H7 (cell line): ENCODE data around the gene IFNGR1. TPM values are rescaled to one million over a fixed set of nuclear protein-coding genes. Genes with fewer than 3 reads are reported as not detected.

Source experiments
- DNase-seq: peaks from one replicate; pipeline ENCODE4 v3.0.0; 2012
- H3K27me3 ChIP-seq: 2 replicates; pipeline ENCODE4 v1.6.0; 2011; ENCODE audit warnings: mild to moderate bottlenecking, low read length; ENCODE audit not compliant: control insufficient read depth, insufficient read depth
- H3K36me3 ChIP-seq: replicated peaks from 2 replicates; pipeline ENCODE4 v1.5.1; 2011; ENCODE audit warnings: low read length; ENCODE audit not compliant: control insufficient read depth, insufficient read depth
- H3K4me3 ChIP-seq: 2 replicates; pipeline ENCODE4 v1.5.1; 2011; ENCODE audit warnings: low read depth, mild to moderate bottlenecking, control low read depth, low read length, moderate library complexity; ENCODE audit not compliant: insufficient read depth
- total RNA-seq: library from RNA; depleted of rRNA; stranded (reverse); fragments of >200 nt; shearing (Covaris generic); gene quantifications from 2 replicates; pipeline ENCODE4 v1.2.3, GENCODE V29; 2014

Gene IFNGR1
- total RNA-seq, 1 experiment from 2014 or later: 21.8 TPM

GRCh38 chr6:137247724-137248123 lies 28.5 kb upstream of the IFNGR1 start:
- no peak overlapping the region for H3K4me3 ChIP-seq
- no peaks in the 10 kb centered on the region for H3K36me3 ChIP-seq
- H3K27me3 ChIP-seq: no peaks in the 10 kb centered on the region
- DNase-seq: no peak

DNA sequence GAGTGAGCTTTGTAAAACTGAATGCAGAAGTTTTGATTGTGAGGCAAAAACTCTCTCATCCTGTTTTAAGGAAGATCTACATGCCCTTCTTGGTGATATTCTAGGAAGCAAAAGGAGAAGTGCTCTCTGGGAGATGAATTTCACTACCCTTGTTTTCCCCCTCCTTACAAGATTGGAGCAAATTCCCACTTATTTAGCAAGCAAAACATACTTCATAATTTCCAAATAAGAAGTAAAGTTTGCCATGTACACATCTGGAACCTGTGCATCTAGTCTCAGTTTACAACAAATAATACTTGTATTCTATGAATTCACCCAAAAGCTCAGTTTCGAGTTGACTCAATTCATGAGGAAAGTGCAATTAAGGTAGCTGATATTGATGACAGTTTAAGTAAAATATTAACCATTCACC lies 27.6 kb upstream of the IFNGR1 start:
- Histone ChIP-seq H3K4me3 (no peak overlapping the region), H3K36me3 (no peaks in the 10 kb centered on the region), H3K27me3 (no peaks in the 10 kb centered on the region)
- DNase-seq: no peak

DNA sequence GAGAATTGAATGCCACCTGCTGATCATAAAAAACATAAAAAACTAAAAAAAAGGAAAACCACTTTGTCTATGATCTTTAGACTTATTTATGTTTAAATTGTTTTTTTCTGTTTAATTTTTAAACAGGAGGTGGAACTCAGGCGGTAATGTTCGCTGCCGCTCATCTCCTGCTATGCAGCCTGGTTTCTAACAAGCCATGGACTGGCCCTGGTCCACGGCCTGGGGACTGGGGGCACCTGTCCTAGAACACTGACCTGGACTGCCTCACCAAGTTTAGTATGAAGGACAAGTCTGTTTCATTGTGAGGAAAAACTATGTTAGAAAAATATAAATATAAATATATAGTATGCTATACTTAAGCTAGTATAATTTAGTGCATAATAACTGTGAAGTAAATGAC lies 27.0 kb upstream of the IFNGR1 start:
- Histone ChIP-seq H3K27me3 (no peaks in the 10 kb centered on the region), H3K4me3 (no peak overlapping the region), H3K36me3 (no peaks in the 10 kb centered on the region)
- no peak for DNase-seq

DNA sequence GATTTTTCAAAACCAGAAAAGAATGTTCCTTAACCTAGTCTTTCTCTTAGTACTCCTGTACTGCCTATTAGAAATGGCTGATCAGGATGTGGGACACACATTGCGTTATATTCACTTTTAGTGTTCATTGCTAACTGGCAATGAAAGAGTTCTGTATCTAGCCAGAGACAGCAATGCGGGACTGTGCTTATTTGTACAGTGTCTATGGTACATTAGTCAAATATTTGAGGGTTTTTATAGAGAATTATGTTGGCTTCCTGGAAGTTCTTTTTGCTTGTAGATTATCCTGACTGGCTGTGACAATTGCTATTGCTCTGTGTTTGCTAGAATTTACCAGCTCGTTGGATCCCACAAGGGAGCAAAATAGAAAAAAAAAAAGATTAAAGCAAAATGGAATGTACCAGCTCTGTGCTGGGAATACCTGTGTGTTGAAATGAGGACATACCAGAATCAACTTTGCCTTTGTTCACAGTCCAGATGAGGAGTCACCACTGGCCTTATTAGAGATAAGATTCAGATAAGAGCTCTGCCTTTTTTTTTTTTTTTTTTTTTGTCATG lies 22.4 kb upstream of the IFNGR1 start:
- no peak for DNase-seq
- Histone ChIP-seq H3K36me3 (no peaks in the 10 kb centered on the region), H3K4me3 (no peak overlapping the region), H3K27me3 (no peaks in the 10 kb centered on the region)

GRCh38 chr6:137240168-137240567 lies 21.0 kb upstream of the IFNGR1 start:
- no peaks in the 10 kb centered on the region for H3K36me3 ChIP-seq
- DNase-seq: no peak
- no peak overlapping the region for H3K4me3 ChIP-seq
- no peaks in the 10 kb centered on the region for H3K27me3 ChIP-seq

DNA sequence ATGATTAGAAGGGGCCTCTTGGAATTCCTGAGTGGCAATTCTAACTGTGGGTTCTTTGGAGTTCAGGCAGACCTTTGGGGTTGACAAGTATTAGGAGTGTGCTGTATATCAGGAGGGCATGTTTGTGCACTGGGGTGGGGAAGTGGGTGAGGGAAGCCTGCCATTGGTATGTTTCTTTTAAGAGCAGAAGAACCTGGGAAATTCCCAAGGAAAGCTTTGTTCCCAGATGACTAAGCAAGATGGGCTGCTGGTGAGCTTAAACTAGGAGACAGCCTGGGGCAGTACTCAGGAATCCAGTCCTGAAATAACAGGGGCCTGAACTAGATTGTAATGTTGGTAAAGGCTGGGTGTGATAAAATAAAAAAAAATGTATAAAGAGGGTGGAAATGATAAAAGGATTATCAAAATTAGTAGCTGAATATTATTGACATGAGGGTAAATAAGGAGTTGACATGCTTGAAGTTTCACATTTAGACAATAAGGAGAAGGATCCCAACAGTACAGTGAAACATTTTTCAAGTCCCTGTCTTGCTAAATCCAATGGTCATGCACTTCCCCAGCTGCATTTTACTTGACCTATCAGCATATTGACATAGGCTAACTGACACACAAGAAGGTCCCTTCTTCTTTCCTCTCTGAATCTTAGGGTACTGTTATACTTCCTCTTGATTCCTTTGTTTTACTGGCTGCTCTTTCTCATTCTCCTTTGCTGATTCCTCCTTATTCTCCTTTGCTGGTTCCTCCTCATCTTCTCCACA lies 18.4 kb upstream of the IFNGR1 start:
- DNase-seq: no peak
- Histone ChIP-seq H3K27me3 (no peaks in the 10 kb centered on the region), H3K4me3 (no peak overlapping the region), H3K36me3 (no peaks in the 10 kb centered on the region)

DNA sequence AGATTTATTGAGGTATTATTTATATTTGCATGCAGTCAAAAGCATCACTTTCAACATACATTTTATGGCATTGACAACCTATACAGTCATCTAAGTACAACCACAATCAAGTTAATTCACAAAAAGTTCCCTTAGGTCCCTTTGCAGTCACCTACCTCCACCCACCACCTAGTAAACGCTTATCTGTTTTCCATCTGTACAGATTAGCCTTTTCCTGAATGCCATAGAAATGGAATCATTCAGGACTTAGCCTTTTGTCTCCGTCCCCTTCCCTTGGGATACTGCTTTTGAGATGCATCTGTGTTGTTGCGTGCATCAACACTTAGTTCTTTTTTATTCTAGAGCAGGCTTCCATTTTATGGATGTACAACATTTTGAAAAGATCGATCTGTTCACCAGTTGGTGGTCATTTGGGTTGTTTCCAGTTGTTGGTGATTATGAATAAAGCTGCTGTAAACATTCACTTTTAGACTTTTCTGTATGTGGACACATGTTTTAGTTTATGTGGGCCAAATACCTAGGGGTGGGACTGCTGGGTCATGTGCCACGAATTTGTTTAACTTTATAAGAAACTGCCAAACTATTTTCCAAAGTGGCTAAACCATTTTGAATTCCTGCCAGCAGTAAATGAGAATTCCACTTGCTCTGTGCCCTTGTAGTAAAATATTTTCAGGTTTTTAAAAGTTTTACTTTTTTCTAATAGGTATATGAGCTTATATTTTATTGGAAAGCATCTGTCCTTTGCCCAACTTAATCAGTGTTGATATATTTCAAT lies 17.6 kb upstream of the IFNGR1 start:
- no peaks in the 10 kb centered on the region for H3K36me3 ChIP-seq
- no peaks in the 10 kb centered on the region for H3K27me3 ChIP-seq
- DNase-seq: no peak
- no peak overlapping the region for H3K4me3 ChIP-seq

DNA sequence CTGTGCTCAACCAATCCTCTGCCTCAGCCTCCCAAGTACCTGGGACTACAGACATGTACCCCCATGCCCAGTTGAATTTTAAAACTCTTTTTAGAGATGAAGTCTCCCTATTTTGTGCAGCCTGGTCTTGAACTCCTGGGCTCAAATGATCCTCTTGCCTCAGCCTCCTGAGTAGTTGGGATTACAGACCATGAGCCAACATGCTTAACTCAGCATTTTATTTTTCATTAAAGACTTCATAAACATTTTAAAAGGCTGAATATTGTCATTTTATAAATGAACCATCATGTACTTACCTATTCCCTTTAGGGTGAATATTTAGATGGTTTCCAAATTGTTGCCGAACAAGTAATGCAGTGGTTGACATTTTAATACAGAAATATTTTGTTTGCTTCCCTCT lies 16.5 kb upstream of the IFNGR1 start:
- DNase-seq: no peak
- Histone ChIP-seq H3K36me3 (no peaks in the 10 kb centered on the region), H3K4me3 (no peak overlapping the region), H3K27me3 (no peaks in the 10 kb centered on the region)

- Histone ChIP-seq H3K27me3 (no peaks in the 10 kb centered on the region), H3K36me3 (no peaks in the 10 kb centered on the region), H3K4me3 (no peak overlapping the region)
- DNase-seq: no peak
Observed at GRCh38 chr6:137233911-137234863, 15.0 kb upstream of the IFNGR1 start.

DNA sequence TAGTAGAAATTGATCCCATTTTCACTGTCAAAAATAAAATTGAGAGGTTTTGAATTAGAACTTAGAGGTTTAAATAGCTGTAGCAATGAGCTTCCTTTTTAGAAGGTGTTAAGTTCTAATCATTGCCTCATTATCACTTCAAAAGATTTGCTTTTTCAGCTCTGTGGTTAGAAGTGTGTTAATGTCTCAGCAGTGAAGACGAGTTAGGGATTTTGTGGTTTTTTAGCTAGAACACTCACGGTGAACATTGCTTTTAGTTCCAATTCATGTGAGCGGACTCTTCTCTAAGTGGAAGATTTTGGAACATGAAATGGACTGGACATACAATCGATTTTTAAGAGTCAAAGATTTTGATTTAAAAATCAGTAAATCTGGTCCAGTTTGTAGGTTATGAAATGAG lies 12.7 kb upstream of the IFNGR1 start:
- Histone ChIP-seq H3K4me3 (no peak overlapping the region), H3K36me3 (no peaks in the 10 kb centered on the region), H3K27me3 (no peaks in the 10 kb centered on the region)
- DNase-seq: no peak

DNA sequence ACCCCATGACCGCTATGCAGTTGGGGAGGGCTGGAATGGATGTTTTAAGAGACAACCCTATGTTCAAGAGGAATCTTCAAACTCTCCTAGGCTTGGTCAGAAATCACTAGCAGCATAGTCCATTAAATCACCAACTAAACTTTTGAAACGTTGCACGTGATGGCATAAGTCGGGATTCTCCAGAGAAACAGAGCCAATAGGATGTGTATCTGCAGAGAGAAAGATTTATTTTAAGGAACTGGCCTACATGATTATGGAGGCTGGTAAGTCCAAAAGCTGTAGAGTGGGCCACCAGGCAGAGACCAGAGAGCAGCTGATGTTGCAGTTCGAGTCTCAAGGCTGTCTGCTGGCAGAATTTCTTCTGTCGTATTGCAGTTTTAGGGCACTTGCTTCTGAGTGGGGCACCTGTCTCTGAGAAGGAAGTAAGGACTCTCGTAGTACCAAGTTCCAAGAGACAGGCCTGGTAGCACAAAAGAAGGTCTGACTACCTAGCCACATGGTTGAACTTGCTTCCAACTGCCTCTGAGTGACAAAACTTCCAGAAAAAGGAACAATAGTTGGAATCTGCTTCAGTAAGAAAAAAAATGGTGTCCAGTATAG lies 11.9 kb upstream of the IFNGR1 start:
- H3K36me3 ChIP-seq: no peaks in the 10 kb centered on the region
- no peaks in the 10 kb centered on the region for H3K27me3 ChIP-seq
- DNase-seq: no peak
- H3K4me3 ChIP-seq: no peak overlapping the region

DNA sequence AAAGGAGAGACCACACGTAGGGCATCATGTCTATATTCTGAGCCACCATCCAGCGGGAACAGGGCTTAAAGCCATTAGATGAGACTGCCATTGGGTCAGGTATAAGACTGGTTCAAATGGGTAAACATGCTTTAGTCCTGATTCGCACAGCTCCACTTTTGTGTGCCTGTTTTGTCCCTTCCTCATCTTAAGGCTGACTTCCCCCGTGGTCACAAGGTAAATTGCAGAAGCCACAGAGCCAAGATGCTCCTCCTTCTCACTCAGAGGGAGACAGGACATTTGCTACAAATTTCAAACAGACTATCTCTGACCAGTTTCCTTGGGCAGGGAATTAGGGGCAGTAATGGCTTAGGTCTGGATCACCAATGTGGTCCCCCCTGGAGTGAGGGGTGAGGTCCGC lies 11.4 kb upstream of the IFNGR1 start:
- H3K4me3 ChIP-seq: no peak overlapping the region
- no peak for DNase-seq
- no peaks in the 10 kb centered on the region for H3K27me3 ChIP-seq
- H3K36me3 ChIP-seq: no peaks in the 10 kb centered on the region

GRCh38 chr6:137229075-137229759 lies 10.0 kb upstream of the IFNGR1 start:
- Histone ChIP-seq H3K4me3 (no peak overlapping the region), H3K36me3 (no peaks in the 10 kb centered on the region), H3K27me3 (no peaks in the 10 kb centered on the region)
- no peak for DNase-seq
